Measurements from ENCODE around the gene UNC80.

UNC80 gene

GRCh38 chr2:209960676-209961630 is 189.3 kb downstream of the UNC80 start:
- DNase-seq (ENCODE audit: low read depth in 1 of 2, low spot score in 1 of 2): no peak

DNA sequence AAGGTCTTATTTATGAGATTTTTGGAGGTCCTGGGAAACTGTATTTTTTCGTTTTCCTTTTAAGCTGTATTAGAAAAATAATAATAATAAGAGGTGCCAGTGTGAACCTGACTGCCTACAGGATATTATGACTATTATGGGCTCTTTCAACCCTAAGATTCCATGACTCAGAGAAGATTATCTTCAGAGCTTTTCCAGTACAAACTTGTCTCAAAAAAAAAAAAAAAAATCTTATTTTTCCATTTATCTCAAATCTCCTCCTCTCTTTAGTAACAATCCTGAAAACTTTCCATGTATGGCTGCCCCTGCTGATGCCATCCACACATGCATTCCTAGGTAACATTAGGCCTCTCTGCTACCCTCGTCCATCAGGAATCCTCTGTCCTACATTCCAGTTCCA is 194.1 kb downstream of the UNC80 start:
- DNase-seq (ENCODE audit: low read depth in 1 of 2, low spot score in 1 of 2): no peak

GRCh38 chr2:209969692-209970091 is 198.1 kb downstream of the UNC80 start:
- DNase-seq (ENCODE audit: low read depth in 1 of 2, low spot score in 1 of 2): no peak

DNA sequence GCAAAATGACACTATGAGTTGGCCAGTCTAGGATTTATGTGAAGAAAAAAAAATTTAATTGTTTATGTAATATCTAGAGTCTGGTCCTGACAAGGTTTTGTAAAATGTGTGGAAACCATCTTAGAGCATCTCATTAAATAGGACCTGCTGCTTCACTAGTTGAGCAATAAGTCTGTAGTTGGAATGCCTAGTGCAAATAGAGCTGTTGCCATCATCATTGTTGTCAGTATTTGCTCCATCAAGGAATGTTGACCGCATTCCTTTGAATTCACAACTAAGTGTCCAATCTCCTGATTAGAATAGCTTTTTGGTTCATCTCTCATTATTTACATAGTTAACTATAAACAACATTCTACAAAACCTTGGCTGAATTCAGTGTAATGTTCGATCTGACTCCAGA is 198.6 kb downstream of the UNC80 start:
- no peak for DNase-seq (ENCODE audit: low read depth in 1 of 2, low spot score in 1 of 2)

DNA sequence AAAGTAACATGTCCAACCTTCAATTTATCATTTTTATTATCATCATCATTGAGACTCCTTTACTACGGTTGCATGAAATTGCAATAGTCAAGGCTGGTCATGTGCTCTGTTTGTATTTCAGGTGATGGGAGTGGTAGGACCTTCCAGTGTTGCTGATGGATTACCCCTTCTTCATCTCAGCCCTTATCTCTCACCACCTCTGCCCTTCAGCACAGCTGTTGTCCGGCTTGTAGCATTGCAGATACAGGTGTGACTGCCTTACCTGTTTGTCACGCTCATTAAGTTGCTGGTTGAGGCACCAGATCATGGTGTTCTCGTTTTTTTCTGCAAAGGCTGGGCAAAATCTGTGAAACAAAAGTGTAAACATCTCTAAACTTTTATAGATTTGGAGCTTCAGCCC is 199.1 kb downstream of the UNC80 start:
- DNase-seq (ENCODE audit: low read depth in 1 of 2, low spot score in 1 of 2): no peak

- no peak for DNase-seq (ENCODE audit: low read depth in 1 of 2, low spot score in 1 of 2)
Observed at GRCh38 chr2:209973328-209973727, 201.7 kb downstream of the UNC80 start.

- no peak for DNase-seq (ENCODE audit: low read depth in 1 of 2, low spot score in 1 of 2)
Observed at GRCh38 chr2:209974576-209974975, 202.9 kb downstream of the UNC80 start.

DNA sequence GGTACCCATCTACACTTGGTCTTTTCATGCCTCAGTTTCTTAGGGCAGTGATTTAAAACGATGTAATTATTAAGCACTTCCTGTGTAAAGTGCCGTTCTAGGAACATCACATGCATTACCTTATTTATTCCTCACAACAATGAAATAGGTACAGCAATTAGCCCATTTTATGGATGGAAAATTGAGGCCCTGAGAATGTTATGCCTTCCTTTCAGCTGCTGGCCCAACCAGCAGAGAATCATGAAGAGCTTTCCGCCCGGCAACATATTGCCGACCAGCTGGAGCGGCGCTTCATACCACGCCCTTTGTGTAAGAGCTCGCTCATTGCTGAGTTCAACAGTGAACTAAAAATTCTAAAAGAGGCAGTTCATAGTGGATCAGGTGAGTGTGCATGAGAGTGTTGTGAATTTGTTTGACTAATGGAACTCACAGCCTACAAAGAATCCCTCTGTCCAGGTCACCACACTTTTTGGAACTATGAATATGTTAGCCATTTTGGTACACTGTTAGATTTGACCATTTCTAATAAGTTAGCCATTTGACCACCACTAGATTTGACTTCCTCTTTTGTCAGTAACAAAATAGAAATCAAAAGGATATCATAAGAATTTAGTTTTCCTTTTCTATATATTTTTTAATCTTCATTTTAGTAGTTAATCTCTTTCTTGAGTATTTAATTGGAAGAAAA is 205.2 kb downstream of the UNC80 start:
- no peak for DNase-seq (ENCODE audit: low read depth in 1 of 2, low spot score in 1 of 2)

- DNase-seq (ENCODE audit: low read depth in 1 of 2, low spot score in 1 of 2): no peak
Observed at GRCh38 chr2:209977386-209978239, 206.0 kb downstream of the UNC80 start.

- no peak for DNase-seq (ENCODE audit: low read depth in 1 of 2, low spot score in 1 of 2)
Observed at GRCh38 chr2:209984291-209984690, 212.7 kb downstream of the UNC80 start.

DNA sequence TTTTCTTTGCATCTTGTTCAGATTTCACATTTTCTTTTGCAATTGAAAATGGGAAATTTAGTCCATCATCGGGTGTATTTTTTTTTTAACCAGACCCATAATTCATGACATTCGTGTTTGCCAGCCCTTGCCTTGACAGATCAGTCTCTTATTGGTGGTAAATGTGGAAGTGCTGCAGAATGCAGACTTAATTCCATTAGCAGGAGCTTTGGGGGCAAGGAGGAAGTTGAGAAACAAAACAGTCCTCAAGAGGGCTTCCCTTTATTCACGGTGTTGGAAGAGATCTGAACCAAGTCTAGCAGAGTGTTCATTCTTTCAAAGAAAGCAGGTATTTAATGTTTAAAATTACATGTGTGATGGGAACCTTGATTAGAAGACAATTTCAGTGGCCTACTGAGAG is 214.2 kb downstream of the UNC80 start:
- no peak for DNase-seq (ENCODE audit: low read depth in 1 of 2, low spot score in 1 of 2)

DNA sequence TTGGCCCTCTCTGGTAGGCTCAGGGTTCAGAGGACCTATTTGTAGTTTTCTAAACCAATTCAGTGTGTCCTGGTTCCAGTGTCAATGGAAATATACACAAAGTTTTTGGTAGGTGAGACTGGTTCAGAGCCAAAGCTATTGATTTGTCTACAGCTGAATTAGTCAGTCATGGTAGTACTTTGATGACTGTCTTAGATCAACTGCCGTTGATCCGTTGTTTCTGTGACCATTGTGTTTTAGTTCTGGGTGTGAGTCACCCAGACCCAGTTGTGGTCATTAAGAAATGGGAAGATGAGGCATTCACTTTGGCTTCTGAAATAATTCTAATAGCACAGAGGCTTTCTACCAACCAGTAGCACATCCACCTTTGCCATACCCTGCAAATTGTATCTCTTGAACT is 214.8 kb downstream of the UNC80 start:
- DNase-seq (ENCODE audit: low read depth in 1 of 2, low spot score in 1 of 2): no peak

GRCh38 chr2:209988010-209988409 is 216.4 kb downstream of the UNC80 start:
- no peak for DNase-seq (ENCODE audit: low read depth in 1 of 2, low spot score in 1 of 2)

DNA sequence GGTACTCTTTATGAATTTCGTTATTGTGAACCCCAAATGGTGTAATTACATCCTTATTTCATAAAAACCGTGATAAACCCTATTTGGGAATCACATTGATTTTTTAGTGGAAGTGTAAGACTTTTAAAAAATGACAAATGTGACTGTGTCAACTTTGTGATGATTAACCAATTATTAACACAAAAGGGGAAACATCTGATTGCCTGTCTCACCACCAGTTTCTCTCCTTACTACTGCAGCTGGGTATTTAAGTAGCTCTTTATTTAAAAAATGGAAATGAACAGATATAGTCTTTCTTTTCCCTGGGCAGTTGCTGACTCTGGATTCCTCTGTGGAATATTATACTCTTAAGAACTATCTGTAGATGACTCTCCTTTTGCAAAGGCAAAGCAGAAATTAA is 219.2 kb downstream of the UNC80 start:
- DNase-seq (ENCODE audit: low read depth in 1 of 2, low spot score in 1 of 2): no peak

DNA sequence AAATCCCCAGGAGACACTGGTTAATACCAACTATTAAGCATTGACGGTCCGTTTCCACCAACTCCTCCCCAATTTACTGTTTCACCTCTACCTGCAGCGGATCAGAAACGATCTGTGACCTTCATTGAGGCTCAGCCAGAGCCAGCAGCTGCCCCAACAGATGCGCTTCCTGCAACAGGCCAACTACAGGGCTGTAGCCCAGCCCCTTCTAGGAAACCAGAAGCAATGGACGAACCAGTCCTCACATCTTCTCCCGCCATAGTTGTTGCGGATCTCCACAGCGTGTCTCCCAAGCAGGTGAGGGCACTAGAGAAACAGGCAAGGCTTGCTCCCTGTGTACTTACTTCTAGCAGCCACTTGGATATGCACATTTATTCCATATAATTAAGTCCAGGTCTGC is 222.3 kb downstream of the UNC80 start:
- no peak for DNase-seq (ENCODE audit: low read depth in 1 of 2, low spot score in 1 of 2)

DNA sequence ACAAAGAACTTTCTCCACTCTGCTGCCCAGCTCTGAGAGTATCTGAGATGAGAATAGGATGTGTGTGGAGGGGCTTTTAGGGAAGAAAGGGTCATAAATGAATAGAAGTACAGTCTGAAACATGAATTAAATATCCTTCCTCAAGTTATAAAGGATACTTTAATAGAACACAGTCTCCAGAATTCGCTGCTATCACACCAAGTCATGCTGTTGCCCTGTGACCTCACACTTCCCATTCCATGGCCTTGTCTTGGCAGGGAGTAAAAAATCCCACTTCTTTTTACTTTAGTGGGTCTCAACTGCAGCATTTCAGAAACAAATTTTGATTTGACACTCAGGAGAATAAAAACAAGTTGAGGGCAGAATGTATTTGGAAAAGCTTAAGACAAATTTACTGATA is 227.0 kb downstream of the UNC80 start:
- DNase-seq (ENCODE audit: low read depth in 1 of 2, low spot score in 1 of 2): no peak

DNA sequence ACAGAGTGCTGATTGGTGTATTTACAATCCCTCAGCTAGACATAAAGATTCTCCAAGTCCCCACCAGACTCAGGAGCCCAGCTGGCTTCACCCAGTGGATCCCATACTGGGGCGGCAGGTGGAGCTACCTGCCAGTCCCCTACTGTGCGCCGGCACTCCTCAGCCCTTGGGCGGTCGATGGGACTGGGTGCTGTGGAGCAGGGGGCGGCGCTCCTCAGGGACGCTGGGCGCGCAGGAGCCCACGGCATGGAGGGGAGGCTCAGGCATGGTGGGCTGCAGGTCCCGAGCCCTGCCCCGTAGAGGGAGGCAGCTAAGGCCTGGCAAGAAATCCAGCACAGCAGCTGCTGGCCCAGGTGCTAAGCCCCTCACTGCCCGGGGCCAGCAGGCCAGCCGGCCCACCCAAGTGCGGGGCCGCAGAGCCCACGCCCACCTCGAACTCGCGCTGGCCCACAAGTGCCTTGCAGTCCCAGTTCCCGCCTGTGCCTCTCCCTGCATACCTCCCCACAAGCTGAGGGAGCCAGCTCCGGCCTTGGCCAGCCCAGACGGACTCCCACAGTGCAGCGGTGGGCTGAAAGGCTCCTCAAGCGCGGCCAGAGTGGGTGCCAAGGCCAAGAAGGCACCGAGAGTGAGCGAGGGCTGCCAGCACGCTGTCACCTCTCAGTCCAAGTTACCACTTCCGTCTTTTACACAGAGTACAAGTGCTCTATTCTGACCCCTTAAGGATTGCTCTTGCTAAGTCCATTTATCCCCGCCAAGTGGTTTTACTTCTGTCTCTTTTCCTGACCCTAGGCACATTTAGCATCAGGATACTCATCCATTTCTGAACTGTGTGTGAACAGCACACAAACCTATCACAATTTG is 229.1 kb downstream of the UNC80 start:
- no peak for DNase-seq (ENCODE audit: low read depth in 1 of 2, low spot score in 1 of 2)

DNA sequence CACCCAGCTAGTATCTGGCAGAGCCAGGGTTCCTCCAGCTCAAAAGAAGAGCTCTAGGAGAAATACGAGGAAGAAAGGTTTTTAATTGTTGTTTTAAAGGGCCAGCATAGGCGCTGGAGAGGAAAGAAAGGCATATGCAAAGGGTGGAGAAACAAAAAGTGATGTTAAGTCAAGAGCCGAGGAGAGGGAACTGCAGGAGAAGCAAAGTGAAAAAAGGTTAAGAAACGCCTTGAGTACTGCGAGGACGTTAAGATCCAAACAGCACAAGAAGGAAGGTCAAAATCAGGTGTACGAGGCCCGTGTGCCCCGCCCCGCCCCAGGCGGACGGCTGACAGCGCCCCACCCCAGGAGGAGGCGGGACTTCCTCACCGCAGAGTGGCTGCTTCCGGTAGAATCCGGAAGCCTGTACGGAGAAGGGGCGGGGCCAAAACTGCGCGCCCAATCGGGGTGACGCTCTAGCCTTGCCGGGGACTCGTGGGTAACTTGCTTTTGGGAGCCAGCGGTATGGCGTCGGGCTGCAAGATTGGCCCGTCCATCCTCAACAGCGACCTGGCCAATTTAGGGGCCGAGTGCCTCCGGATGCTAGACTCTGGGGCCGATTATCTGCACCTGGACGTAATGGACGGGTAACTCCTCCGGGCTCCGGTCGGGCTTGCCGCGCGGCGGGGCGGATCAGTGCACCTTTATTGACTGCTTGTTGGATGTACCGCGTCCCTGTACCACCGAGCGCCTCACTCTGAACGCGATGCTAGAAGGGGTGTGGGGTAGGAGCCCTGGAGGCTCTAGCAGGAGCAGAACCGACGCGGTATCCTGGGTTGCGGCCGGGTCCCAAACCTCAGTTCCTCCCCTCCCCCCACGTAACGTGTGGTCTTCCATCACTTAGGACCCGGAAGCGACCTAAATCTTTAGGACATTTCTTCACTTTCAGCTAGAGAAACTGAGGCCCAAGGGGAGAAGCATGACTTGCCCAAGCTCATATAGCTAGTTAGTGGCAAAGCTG is 230.8 kb downstream of the UNC80 start, which contains the start of gene RPE:
TSS of gene RPE (plus strand) at position 481 of the 1,000 bp plus-strand sequence. CDS start at position 505, 24 bp downstream.
- DNase-seq (ENCODE audit: low read depth in 1 of 2, low spot score in 1 of 2): peak; percentile 94 to 96

DNA sequence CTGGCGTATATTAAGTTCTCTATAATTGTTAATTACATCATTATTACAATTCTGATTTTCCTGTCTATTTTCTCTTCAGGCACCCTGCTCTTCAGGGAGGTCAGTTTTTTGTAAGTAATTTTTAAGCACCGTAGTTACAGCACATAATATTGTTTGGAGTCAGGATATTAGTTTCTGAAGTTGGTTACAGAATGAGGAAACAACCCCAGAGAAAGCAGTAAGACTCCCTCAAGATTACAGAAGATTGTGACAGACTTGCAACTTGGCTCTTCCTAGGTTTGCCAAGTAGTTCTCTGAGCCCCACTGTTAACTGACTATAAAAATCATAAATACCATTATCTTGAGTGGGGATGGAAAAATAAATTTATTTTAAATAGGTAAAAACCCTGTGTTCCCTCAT is 231.7 kb downstream of the UNC80 start:
- no peak for DNase-seq (ENCODE audit: low read depth in 1 of 2, low spot score in 1 of 2)
